Eye (tissue), 1 donor: ENCODE results near the gene RAPGEF4.

Experiments used
- DNase-seq: peaks from one replicate; pipeline ENCODE4 v3.0.0-alpha.2; 2015

The RAPGEF4 gene

GRCh38 chr2:172863341-172863740 is 127.7 kb downstream of the RAPGEF4 start:
- DNase-seq: no peak

GRCh38 chr2:172864182-172864581 is 128.5 kb downstream of the RAPGEF4 start:
- DNase-seq: no peak

GRCh38 chr2:172865422-172865821 is 129.8 kb downstream of the RAPGEF4 start:
- no peak for DNase-seq

GRCh38 chr2:172869861-172870260 is 134.2 kb downstream of the RAPGEF4 start:
- DNase-seq: no peak

GRCh38 chr2:172870396-172870795 is 134.8 kb downstream of the RAPGEF4 start:
- DNase-seq: no peak

GRCh38 chr2:172877826-172878225 is 142.2 kb downstream of the RAPGEF4 start:
- no peak for DNase-seq

- no peak for DNase-seq
Measured at GRCh38 chr2:172878260-172878659, 142.6 kb downstream of the RAPGEF4 start.

- DNase-seq: no peak
Measured at GRCh38 chr2:172884336-172884735, 148.7 kb downstream of the RAPGEF4 start.

GRCh38 chr2:172885996-172886395 is 150.4 kb downstream of the RAPGEF4 start:
- no peak for DNase-seq

GRCh38 chr2:172887280-172887679 is 151.6 kb downstream of the RAPGEF4 start:
- no peak for DNase-seq

GRCh38 chr2:172888714-172889669 is 153.3 kb downstream of the RAPGEF4 start:
- no peak for DNase-seq

GRCh38 chr2:172889768-172890430 is 154.3 kb downstream of the RAPGEF4 start:
- DNase-seq: no peak

GRCh38 chr2:172893111-172893510 is 157.5 kb downstream of the RAPGEF4 start:
- DNase-seq: no peak

- DNase-seq: peak; percentile 56
Measured at GRCh38 chr2:172893671-172894070, 158.0 kb downstream of the RAPGEF4 start.

GRCh38 chr2:172894689-172895387 is 159.2 kb downstream of the RAPGEF4 start:
- no peak for DNase-seq

- no peak for DNase-seq
Measured at GRCh38 chr2:172896661-172897081, 161.0 kb downstream of the RAPGEF4 start.

- DNase-seq: no peak
Measured at GRCh38 chr2:172900871-172901270, 165.2 kb downstream of the RAPGEF4 start.

- DNase-seq: no peak
Measured at GRCh38 chr2:172901913-172902312, 166.3 kb downstream of the RAPGEF4 start.

- DNase-seq: no peak
Measured at GRCh38 chr2:172904236-172904635, 168.6 kb downstream of the RAPGEF4 start.

GRCh38 chr2:172905937-172906811 is 170.5 kb downstream of the RAPGEF4 start:
- peak; percentile 49 for DNase-seq

GRCh38 chr2:172908275-172908674 is 172.6 kb downstream of the RAPGEF4 start:
- DNase-seq: no peak

GRCh38 chr2:172909454-172909853 is 173.8 kb downstream of the RAPGEF4 start:
- no peak for DNase-seq
